ENCODE data around the gene EIF2AK2.

EIF2AK2 gene

GRCh38 chr2:37132914-37133313, 23.9 kb downstream of the EIF2AK2 start:
- Histone ChIP-seq H3K27ac (no peak overlapping the region), H3K4me3 (no peak overlapping the region), H3K9ac (ENCODE audit: insufficient read length) (no peak overlapping the region), H3K9me3 (ENCODE audit: low read depth, low read length) (no peaks in the 10 kb centered on the region), H3K36me3 (ENCODE audit: insufficient read depth, low read length) (peaks cover 71% of the 10 kb centered on the region)
- TF ChIP-seq EZH2 (IDR thresholded peaks at IDR 0.05) (no peak), FOXP2 (optimal IDR thresholded peaks at IDR 0.05; ENCODE audit: control extremely low read depth, extremely low read length, insufficient read depth) (no peak), POLR2AphosphoS5 (IDR thresholded peaks at IDR 0.05; ENCODE audit: borderline replicate concordance, low read depth, low read length) (no peak)
- no peak for DNase-seq (ENCODE audit: low read depth, low spot score)

- H3K27ac ChIP-seq, result no peak overlapping the region
- H3K9me3 ChIP-seq (ENCODE audit: low read depth, low read length), result no peaks in the 10 kb centered on the region
- no peak overlapping the region for H3K9ac ChIP-seq (ENCODE audit: insufficient read length)
- H3K4me3 ChIP-seq, result no peak overlapping the region
- no peak for DNase-seq (ENCODE audit: low read depth, low spot score)
- H3K36me3 ChIP-seq (ENCODE audit: insufficient read depth, low read length), result peaks cover 34% of the 10 kb centered on the region
- TF ChIP-seq POLR2AphosphoS5 (IDR thresholded peaks at IDR 0.05; ENCODE audit: borderline replicate concordance, low read depth, low read length) (no peak), EZH2 (IDR thresholded peaks at IDR 0.05) (no peak), FOXP2 (optimal IDR thresholded peaks at IDR 0.05; ENCODE audit: control extremely low read depth, extremely low read length, insufficient read depth) (no peak)
Observed at GRCh38 chr2:37125416-37125815, 31.4 kb downstream of the EIF2AK2 start.

GRCh38 chr2:37119157-37119556, 37.6 kb downstream of the EIF2AK2 start:
- TF ChIP-seq FOXP2 (optimal IDR thresholded peaks at IDR 0.05; ENCODE audit: control extremely low read depth, extremely low read length, insufficient read depth), result no peak
- TF ChIP-seq EZH2 (IDR thresholded peaks at IDR 0.05), result no peak
- no peak for TF ChIP-seq POLR2AphosphoS5 (IDR thresholded peaks at IDR 0.05; ENCODE audit: borderline replicate concordance, low read depth, low read length)
- H3K36me3 ChIP-seq (ENCODE audit: insufficient read depth, low read length), result peaks cover 27% of the 10 kb centered on the region
- DNase-seq (ENCODE audit: low read depth, low spot score), result no peak
- no peak overlapping the region for H3K27ac ChIP-seq
- H3K9me3 ChIP-seq (ENCODE audit: low read depth, low read length), result no peaks in the 10 kb centered on the region
- H3K9ac ChIP-seq (ENCODE audit: insufficient read length), result no peak overlapping the region
- no peak overlapping the region for H3K4me3 ChIP-seq

- Histone ChIP-seq H3K27ac (no peak overlapping the region), H3K9ac (ENCODE audit: insufficient read length) (no peak overlapping the region), H3K36me3 (ENCODE audit: insufficient read depth, low read length) (peaks cover 27% of the 10 kb centered on the region), H3K9me3 (ENCODE audit: low read depth, low read length) (no peaks in the 10 kb centered on the region), H3K4me3 (no peak overlapping the region)
- TF ChIP-seq FOXP2 (optimal IDR thresholded peaks at IDR 0.05; ENCODE audit: control extremely low read depth, extremely low read length, insufficient read depth), result no peak
- no peak for TF ChIP-seq EZH2 (IDR thresholded peaks at IDR 0.05)
- DNase-seq (ENCODE audit: low read depth, low spot score), result no peak
Observed at GRCh38 chr2:37117566-37117965, 39.2 kb downstream of the EIF2AK2 start.

- H3K9me3 ChIP-seq (ENCODE audit: low read depth, low read length), result no peaks in the 10 kb centered on the region
- no peak overlapping the region for H3K4me3 ChIP-seq
- no peak for DNase-seq (ENCODE audit: low read depth, low spot score)
- TF ChIP-seq POLR2AphosphoS5 (IDR thresholded peaks at IDR 0.05; ENCODE audit: borderline replicate concordance, low read depth, low read length), result no peak
- no peak for TF ChIP-seq FOXP2 (optimal IDR thresholded peaks at IDR 0.05; ENCODE audit: control extremely low read depth, extremely low read length, insufficient read depth)
- TF ChIP-seq EZH2 (IDR thresholded peaks at IDR 0.05), result no peak
- H3K27ac ChIP-seq, result no peak overlapping the region
- H3K36me3 ChIP-seq (ENCODE audit: insufficient read depth, low read length), result peaks cover 36% of the 10 kb centered on the region
- no peak overlapping the region for H3K9ac ChIP-seq (ENCODE audit: insufficient read length)
Observed at GRCh38 chr2:37111958-37112357, 44.8 kb downstream of the EIF2AK2 start.

- Histone ChIP-seq H3K27ac (no peak overlapping the region), H3K9me3 (ENCODE audit: low read depth, low read length) (no peaks in the 10 kb centered on the region), H3K36me3 (ENCODE audit: insufficient read depth, low read length) (peaks cover 36% of the 10 kb centered on the region), H3K9ac (ENCODE audit: insufficient read length) (no peak overlapping the region), H3K4me3 (no peak overlapping the region)
- DNase-seq (ENCODE audit: low read depth, low spot score), result no peak
- no peak for TF ChIP-seq POLR2AphosphoS5 (IDR thresholded peaks at IDR 0.05; ENCODE audit: borderline replicate concordance, low read depth, low read length)
- no peak for TF ChIP-seq EZH2 (IDR thresholded peaks at IDR 0.05)
- no peak for TF ChIP-seq FOXP2 (optimal IDR thresholded peaks at IDR 0.05; ENCODE audit: control extremely low read depth, extremely low read length, insufficient read depth)
Observed at GRCh38 chr2:37110306-37111212, 46.2 kb downstream of the EIF2AK2 start.

GRCh38 chr2:37109523-37109922, 47.3 kb downstream of the EIF2AK2 start:
- H3K9me3 ChIP-seq (ENCODE audit: low read depth, low read length), result no peaks in the 10 kb centered on the region
- H3K9ac ChIP-seq (ENCODE audit: insufficient read length), result no peak overlapping the region
- TF ChIP-seq FOXP2 (optimal IDR thresholded peaks at IDR 0.05; ENCODE audit: control extremely low read depth, extremely low read length, insufficient read depth) (no peak), EZH2 (IDR thresholded peaks at IDR 0.05) (no peak), POLR2AphosphoS5 (IDR thresholded peaks at IDR 0.05; ENCODE audit: borderline replicate concordance, low read depth, low read length) (no peak)
- no peak for DNase-seq (ENCODE audit: low read depth, low spot score)
- no peak overlapping the region for H3K4me3 ChIP-seq
- H3K36me3 ChIP-seq (ENCODE audit: insufficient read depth, low read length), result peaks cover 32% of the 10 kb centered on the region
- no peak overlapping the region; the same call in 1 of the 2 replicates for H3K27ac ChIP-seq

- H3K9ac ChIP-seq (ENCODE audit: insufficient read length), result no peak overlapping the region
- DNase-seq (ENCODE audit: low read depth, low spot score), result no peak
- H3K4me3 ChIP-seq, result no peak overlapping the region
- no peak for TF ChIP-seq FOXP2 (optimal IDR thresholded peaks at IDR 0.05; ENCODE audit: control extremely low read depth, extremely low read length, insufficient read depth)
- no peak for TF ChIP-seq POLR2AphosphoS5 (IDR thresholded peaks at IDR 0.05; ENCODE audit: borderline replicate concordance, low read depth, low read length)
- TF ChIP-seq EZH2 (IDR thresholded peaks at IDR 0.05), result no peak
- peaks cover 36% of the 10 kb centered on the region for H3K36me3 ChIP-seq (ENCODE audit: insufficient read depth, low read length)
- H3K27ac ChIP-seq, result no peak overlapping the region
- no peaks in the 10 kb centered on the region for H3K9me3 ChIP-seq (ENCODE audit: low read depth, low read length)
Observed at GRCh38 chr2:37105150-37105549, 51.6 kb downstream of the EIF2AK2 start.
